NCI-H2107 treated with DMSO at 0.1 percent for 48 hours (cell line): ENCODE measurements around the gene OSBPL10.

Experiments
- DNase-seq: peaks from one replicate; lab custom pipeline; 2025; ENCODE audit not compliant: unreplicated experiment; lab: John Stamatoyannopoulos, UW

The OSBPL10 gene

GRCh38 chr3:31752305-31753049, 228.6 kb downstream of the OSBPL10 start:
- no peak for DNase-seq

GRCh38 chr3:31750341-31750740, 230.7 kb downstream of the OSBPL10 start:
- DNase-seq, result no peak

DNA sequence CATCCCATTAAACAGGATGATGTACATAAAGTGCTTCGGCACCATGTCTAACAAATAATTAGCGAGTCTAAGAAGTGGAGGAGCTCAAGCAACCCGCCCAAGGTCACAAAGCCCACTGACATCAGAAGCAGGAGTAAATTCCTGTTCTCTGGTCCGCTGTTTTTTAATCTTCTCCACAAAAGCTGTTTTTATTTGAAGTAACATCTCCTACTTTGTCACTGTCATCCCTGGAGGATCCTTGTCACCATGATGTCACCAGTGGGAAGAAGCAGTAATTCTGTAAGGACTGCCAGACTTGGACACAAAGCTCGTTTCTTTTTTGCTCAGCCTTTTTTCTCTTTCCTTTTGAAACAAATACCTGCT, 232.1 kb downstream of the OSBPL10 start:
- no peak for DNase-seq

DNA sequence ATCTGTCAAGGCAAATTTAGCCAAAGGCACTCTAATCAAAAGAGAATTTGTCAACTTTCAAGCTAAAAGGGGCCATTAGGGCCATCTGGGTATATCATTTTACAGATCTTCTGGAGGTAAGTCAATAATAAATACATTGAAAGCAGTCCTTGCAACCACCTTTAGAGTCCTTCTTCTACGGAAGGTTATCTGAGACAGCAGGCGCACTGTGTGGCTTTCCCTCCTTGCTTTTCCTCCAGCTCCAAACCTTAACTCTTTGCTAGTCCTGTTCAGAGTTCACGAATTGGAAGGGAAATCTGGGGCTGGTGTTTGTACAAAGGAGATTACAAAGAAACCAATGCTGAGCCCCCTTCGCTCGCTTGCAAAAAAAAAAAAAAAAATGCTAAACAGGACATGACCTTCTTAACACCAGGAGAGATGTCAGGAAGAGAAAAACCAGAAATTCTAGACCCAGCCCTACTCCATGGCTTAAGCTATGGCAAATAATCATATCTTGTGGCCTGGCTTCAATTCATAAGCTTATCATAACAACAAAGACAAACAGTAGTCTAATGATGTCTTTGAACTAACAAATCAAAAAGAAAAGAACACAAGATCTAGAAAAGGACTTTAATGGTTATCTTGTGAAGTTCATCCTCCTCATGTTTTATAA, 232.7 kb downstream of the OSBPL10 start:
- DNase-seq, result no peak

GRCh38 chr3:31747785-31748184, 233.3 kb downstream of the OSBPL10 start:
- no peak for DNase-seq

- no peak for DNase-seq
Observed at GRCh38 chr3:31744913-31745312, 236.1 kb downstream of the OSBPL10 start.

- no peak for DNase-seq
Observed at GRCh38 chr3:31743331-31744089, 237.6 kb downstream of the OSBPL10 start.

- DNase-seq, result no peak
Observed at GRCh38 chr3:31740397-31740796, 240.7 kb downstream of the OSBPL10 start.

- no peak for DNase-seq
Observed at GRCh38 chr3:31738412-31738811, 242.7 kb downstream of the OSBPL10 start.

DNA sequence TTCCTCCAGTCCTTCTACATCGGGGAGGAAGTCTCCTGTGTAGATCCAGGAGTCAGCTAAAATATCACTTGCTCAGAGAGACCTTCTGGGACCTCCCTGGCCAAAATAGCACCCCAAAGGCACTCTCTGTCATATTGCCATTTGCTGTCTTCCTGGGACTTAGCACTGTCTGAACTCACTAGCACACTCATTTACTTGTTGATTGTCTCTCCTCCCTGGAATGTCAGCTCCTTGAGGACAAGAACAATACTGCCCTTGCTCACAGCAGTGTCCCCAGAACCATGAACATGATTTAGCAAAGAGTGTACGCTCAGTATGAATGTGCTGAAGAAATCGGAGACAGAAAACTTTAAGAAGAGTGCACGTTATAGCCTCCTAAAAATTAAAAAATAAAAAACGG, 245.4 kb downstream of the OSBPL10 start:
- no peak for DNase-seq

GRCh38 chr3:31733234-31733667, 247.8 kb downstream of the OSBPL10 start:
- DNase-seq, result no peak

DNA sequence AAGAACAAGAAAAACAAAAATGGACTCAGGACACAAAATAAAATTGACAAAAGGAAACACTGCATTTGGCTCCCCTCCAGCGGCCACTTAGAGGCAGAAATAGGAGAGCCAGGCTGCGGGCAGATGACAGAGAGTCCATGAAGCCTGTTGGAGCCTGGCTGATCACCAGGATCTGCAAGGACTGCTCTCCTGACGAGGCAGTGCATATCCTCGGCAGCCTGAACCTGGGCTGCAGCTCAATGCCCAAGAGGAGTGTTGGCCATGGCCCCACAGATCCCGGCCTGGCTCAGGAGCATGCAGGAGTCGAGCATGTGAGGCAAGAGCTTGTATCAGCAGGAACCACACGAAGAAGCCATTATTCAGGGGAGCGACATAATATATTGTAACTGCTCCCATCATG, 248.5 kb downstream of the OSBPL10 start:
- peak; percentile 22 for DNase-seq

- no peak for DNase-seq
Observed at GRCh38 chr3:31729573-31729972, 251.5 kb downstream of the OSBPL10 start.

GRCh38 chr3:31729082-31729481, 252.0 kb downstream of the OSBPL10 start:
- peak; percentile 54 for DNase-seq

- no peak for DNase-seq
Observed at GRCh38 chr3:31728403-31728802, 252.7 kb downstream of the OSBPL10 start.

DNA sequence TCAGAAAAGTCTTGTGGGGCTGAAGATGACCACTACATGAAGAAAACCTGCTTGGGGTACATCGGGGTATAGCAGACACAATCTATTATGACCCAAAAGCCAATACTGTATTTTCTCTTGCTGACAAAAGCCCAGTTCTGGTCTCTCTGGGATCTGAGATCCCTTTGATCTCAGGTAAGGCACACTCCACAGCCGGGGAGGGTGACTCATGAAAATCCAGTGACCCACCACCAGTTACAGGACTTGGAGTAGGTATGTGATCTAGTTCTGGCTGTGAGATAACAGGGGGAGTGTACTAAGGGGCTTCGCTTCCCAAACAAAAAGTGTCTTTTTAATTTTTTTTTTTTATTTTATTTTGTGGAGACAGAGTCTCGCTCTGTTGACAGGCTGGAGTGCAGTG, 255.1 kb downstream of the OSBPL10 start:
- DNase-seq, result no peak

- no peak for DNase-seq
Observed at GRCh38 chr3:31725568-31725967, 255.5 kb downstream of the OSBPL10 start.

DNA sequence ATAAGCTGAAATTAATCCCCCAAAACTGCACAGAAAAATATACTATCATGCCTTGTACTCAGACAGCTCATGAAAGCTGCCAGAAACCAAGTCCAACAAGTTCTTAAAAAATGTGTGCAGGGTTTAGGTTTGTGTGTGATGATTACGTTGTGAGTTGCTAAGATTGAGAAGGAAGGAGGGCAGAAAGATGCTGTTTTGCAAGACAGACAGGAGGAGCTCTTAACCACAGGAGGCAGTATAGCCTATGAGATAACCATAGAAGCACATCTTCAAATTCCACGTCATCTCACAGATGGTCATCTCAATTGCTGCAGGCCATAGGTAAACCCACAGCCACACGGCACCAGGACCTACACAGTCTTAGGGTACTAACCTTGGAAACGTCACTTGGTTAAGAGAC, 256.4 kb downstream of the OSBPL10 start:
- DNase-seq, result no peak

GRCh38 chr3:31724116-31724515, 256.9 kb downstream of the OSBPL10 start:
- no peak for DNase-seq

DNA sequence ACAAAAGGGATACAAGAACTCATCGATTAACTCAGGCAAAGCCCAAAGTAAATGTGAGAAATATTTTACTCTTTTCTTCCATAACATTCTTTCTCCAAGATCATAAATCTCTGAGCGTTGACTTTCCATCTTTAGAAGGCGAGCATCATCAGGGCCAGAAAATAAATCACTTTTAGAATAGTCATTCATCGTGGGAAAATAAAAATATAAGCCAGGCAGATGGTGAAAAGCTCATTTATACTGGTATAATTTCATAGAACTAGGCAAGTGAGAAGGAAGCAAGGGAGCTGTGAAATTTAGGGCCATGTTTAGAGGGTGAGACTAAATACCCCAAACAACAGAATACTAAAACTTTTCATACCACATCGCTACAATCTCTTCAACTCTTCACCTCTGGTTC, 257.4 kb downstream of the OSBPL10 start:
- no peak for DNase-seq

DNA sequence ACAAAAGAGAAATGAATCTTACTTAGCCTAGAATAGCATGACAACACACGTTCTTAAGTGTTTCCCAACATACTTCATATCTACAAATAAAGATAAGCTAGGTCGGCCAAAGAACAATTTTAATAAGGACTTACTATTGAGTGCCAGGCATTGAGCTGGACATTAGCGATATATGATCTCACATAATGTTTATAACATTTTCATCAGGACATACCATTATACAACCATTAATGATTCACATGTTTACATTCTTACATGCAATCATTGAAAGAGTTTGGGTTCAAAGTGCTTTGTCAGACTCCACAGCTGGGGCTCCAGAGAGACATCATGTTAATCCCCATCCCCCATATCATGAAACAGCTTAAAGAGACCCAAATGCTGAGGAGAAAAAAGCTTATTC, 259.4 kb downstream of the OSBPL10 start:
- no peak for DNase-seq
